Activated CD4-positive, alpha-beta T cell treated with anti-CD3 and anti-CD28 coated beads, Interleukin-2, amount 10 ng/mL, durations not matched to agents 7 days and 5 days (primary cell): ENCODE data around the gene RXFP1. TPM values are rescaled to one million over a fixed set of nuclear protein-coding genes. Genes with fewer than 3 reads are reported as not detected.

Experiments
- CTCF ChIA-PET: fragments of 350-600 bp; sonication (Branson Sonifier 250); formaldehyde crosslinking; loops from one replicate; lab custom pipeline; 2021; ENCODE audit warnings: antibody characterized with exemption; lab: Charles Lee
- POLR2A ChIA-PET: fragments of 350-600 bp; sonication (Branson Sonifier 250); formaldehyde crosslinking; loops from one replicate; lab custom pipeline; 2021; ENCODE audit warnings: antibody characterized with exemption; lab: Charles Lee
- DNase-seq: peaks from one replicate; pipeline ENCODE4 v3.0.0-alpha.2; 2020
- H3K27ac Mint-ChIP-seq: one replicate; pipeline ENCODE4 v1.8.0; 2021; ENCODE audit warnings: mild to moderate bottlenecking, moderate library complexity, mixed read lengths
- H3K27me3 Mint-ChIP-seq: one replicate; pipeline ENCODE4 v1.8.0; 2021; ENCODE audit warnings: mixed read lengths
- H3K36me3 Mint-ChIP-seq: one replicate; pipeline ENCODE4 v1.8.0; 2021; ENCODE audit warnings: low read depth, mixed read lengths
- H3K4me1 Mint-ChIP-seq: one replicate; pipeline ENCODE4 v1.8.0; 2021; ENCODE audit warnings: mixed read lengths
- H3K4me3 Mint-ChIP-seq: one replicate; pipeline ENCODE4 v1.8.0; 2021; ENCODE audit warnings: mild to moderate bottlenecking, moderate library complexity, mixed read lengths
- H3K9me3 Mint-ChIP-seq: one replicate; pipeline ENCODE4 v1.8.0; 2021; ENCODE audit warnings: mixed read lengths
- total RNA-seq, 2 experiments: library from RNA; stranded (reverse); gene quantifications; one replicate each; pipeline ENCODE4 v1.2.3, GENCODE V29; 2021

The RXFP1 gene
- total RNA-seq, 2 experiments from 2014 or later, result not detected

DNA sequence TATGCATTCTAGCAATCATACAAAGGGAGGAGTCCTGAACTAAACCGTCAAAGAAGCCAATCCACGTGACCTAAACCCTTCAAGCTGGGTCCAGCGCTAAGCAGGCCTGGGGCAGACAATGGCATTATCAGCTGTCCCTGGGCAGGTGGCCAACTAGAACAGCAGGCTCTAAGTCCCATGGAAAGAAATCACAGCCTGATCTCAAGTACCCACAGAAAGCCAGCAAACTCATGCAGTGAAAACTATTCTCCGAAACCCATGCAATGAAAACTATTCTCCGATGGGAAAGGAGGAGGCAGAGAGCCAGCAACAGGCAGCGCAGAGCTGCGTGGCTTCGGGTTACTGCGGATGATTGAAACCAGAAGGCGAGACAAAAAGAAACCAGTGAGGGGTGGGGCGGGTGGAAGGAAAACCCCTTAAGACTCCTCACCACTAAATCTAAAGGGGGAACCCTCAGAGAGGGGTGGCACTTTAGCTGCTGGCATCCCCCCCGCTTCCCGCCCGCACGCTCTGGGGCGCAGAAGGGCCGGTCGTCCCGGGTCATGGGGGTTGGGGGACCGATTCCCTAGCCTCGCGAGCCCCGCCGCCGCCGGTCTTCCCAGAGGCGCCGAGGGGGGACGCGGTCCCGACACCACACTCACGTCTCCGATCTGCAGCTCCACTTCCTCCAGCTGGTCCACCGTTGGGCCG lies 149.4 kb downstream of the RXFP1 start:
- POLR2A ChIA-PET, result interaction anchor here (0.6 kb wide), 1 partner anchor 53 kb away, joined by 3 read pairs; no protein-coding TSS in a partner anchor
- H3K27ac Mint-ChIP-seq, result peak overlapping the region; percentile 90
- H3K4me3 Mint-ChIP-seq, result peak overlapping the region; percentile 95
- no peaks in the 10 kb centered on the region for H3K9me3 Mint-ChIP-seq
- H3K4me1 Mint-ChIP-seq, result peaks cover 38% of the 10 kb centered on the region
- peaks cover 14% of the 10 kb centered on the region for H3K36me3 Mint-ChIP-seq
- CTCF ChIA-PET, result interaction anchor here (0.8 kb wide), 1 partner anchor 532 kb away, joined by 3 read pairs; no protein-coding TSS in a partner anchor
- peak; percentile 58 for DNase-seq
- H3K27me3 Mint-ChIP-seq, result no peaks in the 10 kb centered on the region

DNA sequence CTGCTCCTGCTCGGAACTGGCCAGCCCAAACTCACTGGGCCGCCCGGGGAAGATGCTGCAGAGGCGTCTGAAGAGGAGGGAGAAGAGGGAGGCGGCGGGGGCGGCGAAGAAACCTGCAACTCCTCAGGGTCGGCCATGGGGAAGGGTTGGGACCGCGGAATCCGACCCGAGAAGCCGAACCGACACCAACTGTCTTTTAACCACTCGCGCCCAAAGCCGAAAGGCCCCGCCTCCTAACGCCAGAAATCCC lies 149.9 kb downstream of the RXFP1 start, which contains the start of gene C4orf46:
Gene C4orf46 (minus strand): TSS at position 223 of the 250 bp plus-strand sequence. CDS start 86 bp downstream, at position 137.
- H3K27ac Mint-ChIP-seq, result peak within 1 kb of the TSS; percentile 90
- peaks cover 38% of the 10 kb centered on the region for H3K4me1 Mint-ChIP-seq
- peak within 1 kb of the TSS; percentile 95 for H3K4me3 Mint-ChIP-seq
- H3K9me3 Mint-ChIP-seq, result no peaks in the 10 kb centered on the region
- DNase-seq, result no peak
- peaks cover 11% of the 10 kb centered on the region for H3K36me3 Mint-ChIP-seq
- ChIA-PET CTCF (no interaction called here), POLR2A (interaction anchor here (0.6 kb wide), 1 partner anchor 53 kb away, joined by 3 read pairs; no protein-coding TSS in a partner anchor)
- H3K27me3 Mint-ChIP-seq, result no peaks in the 10 kb centered on the region

DNA sequence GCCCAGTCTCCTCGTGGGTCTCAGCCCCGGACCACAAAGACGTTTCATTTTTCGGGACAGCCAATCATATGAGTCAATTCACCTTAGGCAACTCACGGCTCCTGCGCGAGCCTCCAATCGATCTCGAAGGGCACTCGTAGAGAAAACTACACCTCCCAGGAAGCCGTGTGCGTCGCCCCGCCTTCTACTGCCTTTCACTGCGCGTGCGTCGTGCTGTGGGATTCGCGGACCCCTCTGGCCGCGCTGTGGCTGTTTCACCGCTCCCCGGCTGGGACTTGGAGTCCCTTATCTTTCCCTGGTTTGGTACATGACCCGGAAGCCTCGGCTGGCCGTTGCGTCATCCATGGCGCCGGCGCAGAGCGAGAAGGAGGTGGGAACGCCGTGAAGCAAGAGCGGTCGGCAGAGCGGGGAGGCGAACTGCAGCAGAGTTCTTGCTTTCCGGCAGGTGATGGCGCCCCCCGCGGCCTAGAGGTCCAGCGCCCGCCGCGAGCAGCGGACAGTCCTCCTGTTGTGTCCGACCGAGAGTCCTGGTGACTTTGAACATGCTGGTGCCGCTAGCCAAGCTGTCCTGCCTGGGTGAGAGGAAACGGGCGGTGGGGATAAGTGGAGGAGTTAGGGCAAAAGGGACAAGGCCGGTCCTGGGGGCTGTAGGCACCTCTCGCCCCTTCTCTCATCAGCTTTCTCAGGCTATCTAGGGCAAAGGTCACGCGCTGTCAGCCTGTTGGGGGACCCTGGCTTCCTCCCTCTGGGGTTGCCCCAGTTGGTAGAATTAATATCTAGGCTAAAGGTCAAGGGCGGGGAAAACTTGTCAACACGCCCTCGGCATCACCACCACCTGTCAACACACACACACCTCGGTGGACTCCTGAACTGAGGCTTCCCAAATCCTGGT lies 150.5 kb downstream of the RXFP1 start, which contains the start of gene ETFDH:
Gene ETFDH (plus strand): TSS at position 382 of the 892 bp plus-strand sequence. CDS start 161 bp downstream, at position 543.
- Mint-ChIP-seq H3K4me1 (peaks cover 38% of the 10 kb centered on the region), H3K27ac (peak within 1 kb of the TSS; percentile 90), H3K4me3 (peak within 1 kb of the TSS; percentile 95), H3K36me3 (peaks cover 11% of the 10 kb centered on the region), H3K9me3 (no peaks in the 10 kb centered on the region), H3K27me3 (no peaks in the 10 kb centered on the region)
- CTCF ChIA-PET, result interaction anchor here (1.0 to 1.1 kb wide), 2 partner anchors 52 to 525 kb away, joined by 3 read pairs; no protein-coding TSS in a partner anchor
- POLR2A ChIA-PET, result no interaction called here
- DNase-seq, result peak; percentile 98

DNA sequence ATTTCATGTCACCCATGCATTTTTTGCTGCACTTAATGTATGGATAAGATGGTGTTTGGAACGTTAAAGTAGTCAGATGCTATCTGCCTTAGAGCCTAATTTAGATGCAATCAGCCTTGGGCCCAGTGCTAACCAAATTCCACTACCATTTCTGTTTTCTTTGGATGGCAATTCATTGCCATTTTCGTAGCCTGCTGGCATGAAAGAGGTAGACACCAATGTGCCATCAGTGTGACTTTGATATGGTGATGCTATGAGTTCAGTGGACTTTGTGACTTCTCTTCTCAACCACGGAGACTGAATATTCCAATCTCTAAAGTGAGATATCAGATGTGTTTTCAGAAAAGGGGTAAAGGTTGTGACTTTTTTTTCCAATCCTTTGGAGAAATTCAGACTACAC lies 152.0 kb downstream of the RXFP1 start:
- H3K4me3 Mint-ChIP-seq, result no peak overlapping the region
- CTCF ChIA-PET, result no interaction called here
- DNase-seq, result no peak
- H3K36me3 Mint-ChIP-seq, result peaks cover 9% of the 10 kb centered on the region
- POLR2A ChIA-PET, result no interaction called here
- H3K9me3 Mint-ChIP-seq, result no peaks in the 10 kb centered on the region
- H3K4me1 Mint-ChIP-seq, result peaks cover 35% of the 10 kb centered on the region
- H3K27ac Mint-ChIP-seq, result no peak overlapping the region
- H3K27me3 Mint-ChIP-seq, result no peaks in the 10 kb centered on the region

DNA sequence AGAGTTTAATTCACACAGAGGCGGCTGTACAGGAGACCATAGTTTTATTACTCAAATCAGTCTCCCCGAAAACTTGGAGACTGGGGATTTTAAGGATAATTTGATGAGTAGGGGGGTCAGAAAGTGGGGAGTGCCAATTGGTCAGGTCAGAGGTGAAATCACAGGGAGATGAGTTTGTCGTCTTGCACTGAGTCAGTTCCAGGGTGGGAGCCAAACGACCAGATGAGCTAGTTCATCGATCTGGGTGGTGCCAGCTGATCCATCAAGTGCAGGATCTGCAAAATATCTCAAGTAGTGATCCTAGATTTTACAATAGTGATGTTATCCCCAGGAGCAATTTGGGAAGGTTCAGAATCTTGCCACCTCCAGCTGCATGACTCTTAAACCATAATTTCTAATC lies 154.4 kb downstream of the RXFP1 start:
- Mint-ChIP-seq H3K9me3 (no peaks in the 10 kb centered on the region), H3K4me3 (no peak overlapping the region), H3K27me3 (no peaks in the 10 kb centered on the region), H3K27ac (no peak overlapping the region), H3K36me3 (no peaks in the 10 kb centered on the region), H3K4me1 (peaks cover 19% of the 10 kb centered on the region)
- DNase-seq, result no peak
- CTCF ChIA-PET, result no interaction called here
- POLR2A ChIA-PET, result no interaction called here

DNA sequence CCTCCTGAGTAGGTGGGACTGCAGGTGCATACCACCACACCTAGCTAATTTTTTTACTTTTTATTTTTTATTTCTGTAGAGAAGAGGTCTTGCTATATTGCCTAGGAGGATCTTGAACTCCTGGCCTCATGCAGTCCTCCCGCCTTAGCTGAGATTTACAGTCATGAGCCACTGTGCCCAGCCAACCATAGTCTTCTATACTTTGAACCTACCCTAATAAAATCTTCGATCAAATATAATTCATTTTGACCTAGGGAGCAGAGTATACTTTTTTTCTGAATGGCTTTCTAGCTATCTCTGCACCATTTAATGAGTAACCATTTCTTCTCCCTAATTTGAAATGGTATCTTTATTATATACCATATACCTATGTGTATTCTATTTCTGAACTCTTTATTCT lies 157.1 kb downstream of the RXFP1 start:
- Mint-ChIP-seq H3K27me3 (no peaks in the 10 kb centered on the region), H3K36me3 (no peaks in the 10 kb centered on the region), H3K9me3 (no peaks in the 10 kb centered on the region), H3K4me1 (peaks cover 7% of the 10 kb centered on the region), H3K27ac (no peak overlapping the region), H3K4me3 (no peak overlapping the region)
- POLR2A ChIA-PET, result no interaction called here
- DNase-seq, result no peak
- CTCF ChIA-PET, result no interaction called here

DNA sequence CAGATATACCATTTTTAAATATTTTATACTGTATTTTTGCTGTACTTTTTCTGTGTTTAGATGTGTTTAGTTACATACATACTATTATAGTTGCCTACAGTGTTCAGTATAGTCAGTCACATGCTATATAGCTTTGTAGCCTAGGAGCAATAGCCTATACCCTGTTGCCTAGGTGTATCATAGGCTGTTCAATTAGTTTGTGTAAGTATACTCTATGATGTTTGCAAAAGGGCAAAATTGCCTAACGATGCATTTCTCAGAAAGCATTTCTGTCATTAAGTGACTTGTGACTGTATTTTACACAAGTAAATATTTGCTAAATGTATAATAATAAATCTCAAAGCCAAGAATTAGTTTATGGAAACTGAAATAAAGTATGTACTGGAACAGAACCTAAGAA lies 159.9 kb downstream of the RXFP1 start:
- no peak overlapping the region for H3K27ac Mint-ChIP-seq
- no peak overlapping the region for H3K4me3 Mint-ChIP-seq
- no peaks in the 10 kb centered on the region for H3K9me3 Mint-ChIP-seq
- H3K4me1 Mint-ChIP-seq, result no peaks in the 10 kb centered on the region
- no peaks in the 10 kb centered on the region for H3K36me3 Mint-ChIP-seq
- no peaks in the 10 kb centered on the region for H3K27me3 Mint-ChIP-seq
- no peak for DNase-seq
- CTCF ChIA-PET, result no interaction called here
- POLR2A ChIA-PET, result no interaction called here

DNA sequence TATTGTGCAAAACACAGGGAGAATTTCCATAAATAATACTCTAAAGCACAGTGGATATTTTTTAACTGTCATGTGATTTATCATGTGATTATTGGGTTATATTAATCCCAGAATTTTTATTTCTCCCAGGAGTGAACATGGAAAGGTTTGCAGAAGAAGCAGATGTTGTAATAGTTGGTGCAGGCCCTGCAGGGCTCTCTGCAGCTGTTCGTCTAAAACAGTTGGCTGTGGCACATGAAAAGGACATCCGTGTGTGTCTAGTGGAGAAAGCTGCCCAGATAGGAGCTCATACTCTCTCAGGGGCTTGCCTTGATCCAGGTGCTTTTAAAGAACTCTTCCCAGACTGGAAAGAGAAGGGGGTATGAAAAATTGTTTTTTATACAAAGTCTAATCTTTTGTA lies 160.4 kb downstream of the RXFP1 start:
- no peaks in the 10 kb centered on the region for H3K4me1 Mint-ChIP-seq
- no peaks in the 10 kb centered on the region for H3K36me3 Mint-ChIP-seq
- no peaks in the 10 kb centered on the region for H3K9me3 Mint-ChIP-seq
- ChIA-PET POLR2A (no interaction called here), CTCF (no interaction called here)
- no peak overlapping the region for H3K4me3 Mint-ChIP-seq
- no peak for DNase-seq
- H3K27ac Mint-ChIP-seq, result no peak overlapping the region
- H3K27me3 Mint-ChIP-seq, result no peaks in the 10 kb centered on the region

DNA sequence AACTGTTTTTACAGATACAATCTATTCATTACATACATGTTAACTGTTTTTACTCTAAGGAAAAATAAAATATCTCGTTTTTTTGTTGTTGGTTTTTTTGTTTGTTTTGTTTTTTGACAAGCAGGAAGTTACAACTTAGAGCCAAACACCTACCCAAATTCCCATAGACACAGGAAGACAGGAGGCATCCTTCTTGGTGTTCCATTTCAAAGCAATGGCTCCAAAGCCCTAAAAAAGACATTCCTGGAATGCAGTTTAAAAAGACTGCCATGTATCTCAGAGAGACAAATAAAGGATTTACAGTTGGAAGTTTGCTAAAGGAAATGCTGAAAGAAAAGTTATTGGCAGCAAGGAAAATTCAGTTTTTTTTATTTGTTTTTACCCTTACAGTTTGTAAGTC lies 167.1 kb downstream of the RXFP1 start:
- ChIA-PET CTCF (no interaction called here), POLR2A (no interaction called here)
- no peaks in the 10 kb centered on the region for H3K9me3 Mint-ChIP-seq
- no peak overlapping the region for H3K27ac Mint-ChIP-seq
- no peaks in the 10 kb centered on the region for H3K27me3 Mint-ChIP-seq
- no peaks in the 10 kb centered on the region for H3K4me1 Mint-ChIP-seq
- H3K36me3 Mint-ChIP-seq, result peaks cover 6% of the 10 kb centered on the region
- H3K4me3 Mint-ChIP-seq, result no peak overlapping the region
- DNase-seq, result no peak

Other genes starting within 250 kb of the RXFP1 start
- gene C4orf46, start 150.0 kb downstream of the RXFP1 start, total RNA-seq, result 10 to 100 TPM; 15.5 to 18.1 TPM
- gene ETFDH, start 150.4 kb downstream of the RXFP1 start, total RNA-seq, result 10 to 100 TPM; 18.9 to 27.1 TPM
- gene PPID, start 201.5 kb downstream of the RXFP1 start, total RNA-seq, result 10 to 100 TPM; 35.5 to 41.3 TPM
- gene FNIP2, start 247.1 kb downstream of the RXFP1 start, total RNA-seq, result 10 to 100 TPM; 16.0 to 16.4 TPM